ENCODE results near the gene IFT88. TPM values are rescaled to one million over a fixed set of nuclear protein-coding genes. Genes with fewer than 3 reads are reported as not detected.

IFT88 gene
- total RNA-seq, 1 experiment from 2014 or later: 19.4 TPM

DNA sequence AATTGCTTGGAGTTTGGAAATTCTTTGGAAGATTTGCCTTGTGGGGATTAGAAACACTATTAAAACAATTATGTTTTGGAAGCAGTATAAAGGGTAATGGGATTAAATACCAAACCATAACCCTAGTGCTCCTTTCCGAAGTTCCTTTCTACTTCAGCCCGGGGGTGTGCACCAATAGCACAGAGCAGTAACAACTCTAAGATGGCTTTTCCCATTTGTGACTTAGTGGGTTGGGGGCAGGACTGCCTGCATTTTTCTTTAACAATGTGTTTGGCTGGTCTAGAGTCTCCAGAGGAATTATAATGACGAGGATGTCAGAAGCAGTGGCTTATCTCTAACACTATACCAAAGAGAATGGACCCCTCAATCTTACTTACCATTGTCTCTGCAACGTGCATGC is 124.7 kb downstream of the IFT88 start:
- Histone ChIP-seq H3K27me3 (replicated peaks; ENCODE audit: insufficient read depth, low read depth, low read length, poor library complexity) (no peaks in the 10 kb centered on the region), H3K27ac (ENCODE audit: low read depth, low read length, poor library complexity, severe bottlenecking) (no peak overlapping the region), H3K36me3 (ENCODE audit: insufficient read depth, low read length, poor library complexity, severe bottlenecking) (no peaks in the 10 kb centered on the region), H3K4me1 (ENCODE audit: insufficient read depth, low read length, poor library complexity, severe bottlenecking) (no peaks in the 10 kb centered on the region), H3K4me3 (ENCODE audit: low read depth, low read length, poor library complexity, severe bottlenecking) (no peak overlapping the region), H3K9me3 (ENCODE audit: low read depth, low read length, poor library complexity, severe bottlenecking) (no peaks in the 10 kb centered on the region)
- no TSS peak for BruUV-seq (replicated peaks)
- ChIA-PET POLR2A (ENCODE audit: low non-redundant PET) (no interaction called here), CTCF (no interaction called here)
- TF ChIP-seq, protein P1, sequence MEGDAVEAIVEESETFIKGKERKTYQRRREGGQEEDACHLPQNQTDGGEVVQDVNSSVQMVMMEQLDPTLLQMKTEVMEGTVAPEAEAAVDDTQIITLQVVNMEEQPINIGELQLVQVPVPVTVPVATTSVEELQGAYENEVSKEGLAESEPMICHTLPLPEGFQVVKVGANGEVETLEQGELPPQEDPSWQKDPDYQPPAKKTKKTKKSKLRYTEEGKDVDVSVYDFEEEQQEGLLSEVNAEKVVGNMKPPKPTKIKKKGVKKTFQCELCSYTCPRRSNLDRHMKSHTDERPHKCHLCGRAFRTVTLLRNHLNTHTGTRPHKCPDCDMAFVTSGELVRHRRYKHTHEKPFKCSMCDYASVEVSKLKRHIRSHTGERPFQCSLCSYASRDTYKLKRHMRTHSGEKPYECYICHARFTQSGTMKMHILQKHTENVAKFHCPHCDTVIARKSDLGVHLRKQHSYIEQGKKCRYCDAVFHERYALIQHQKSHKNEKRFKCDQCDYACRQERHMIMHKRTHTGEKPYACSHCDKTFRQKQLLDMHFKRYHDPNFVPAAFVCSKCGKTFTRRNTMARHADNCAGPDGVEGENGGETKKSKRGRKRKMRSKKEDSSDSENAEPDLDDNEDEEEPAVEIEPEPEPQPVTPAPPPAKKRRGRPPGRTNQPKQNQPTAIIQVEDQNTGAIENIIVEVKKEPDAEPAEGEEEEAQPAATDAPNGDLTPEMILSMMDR (conservative IDR thresholded peaks at IDR 0.05; ENCODE audit: low read depth, low read length): no peak
- TF ChIP-seq EZH2 (IDR thresholded peaks at IDR 0.05; ENCODE audit: borderline replicate concordance, low read depth, low read length, poor library complexity, severe bottlenecking): no peak
- intact Hi-C loops (cut with micrococcal nuclease; ENCODE audit: unreplicated experiment): no loop called here
- DNase-seq (ENCODE audit: low spot score): no peak

DNA sequence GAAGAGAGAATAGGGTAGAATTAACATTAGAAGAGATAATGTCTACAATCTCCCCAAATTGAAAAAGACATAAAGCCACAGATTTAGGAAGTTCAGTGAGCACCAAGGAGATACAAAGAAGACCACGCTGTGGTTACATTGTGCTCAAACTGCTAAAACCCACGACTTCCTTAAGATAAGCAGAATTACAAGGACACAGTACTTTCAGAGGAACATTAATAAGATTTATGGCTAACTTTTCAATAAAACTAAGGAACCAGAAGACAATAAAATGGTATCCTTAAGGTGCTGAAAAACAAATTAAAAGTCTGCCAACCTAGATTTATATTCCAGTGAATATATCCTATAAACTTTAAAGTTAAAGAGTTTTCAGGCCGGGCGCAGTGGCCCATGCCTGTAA is 129.1 kb downstream of the IFT88 start:
- no peaks in the 10 kb centered on the region for H3K27me3 ChIP-seq (replicated peaks; ENCODE audit: insufficient read depth, low read depth, low read length, poor library complexity)
- H3K27ac ChIP-seq (ENCODE audit: low read depth, low read length, poor library complexity, severe bottlenecking): no peak overlapping the region
- TF ChIP-seq, protein P1 (conservative IDR thresholded peaks at IDR 0.05; ENCODE audit: low read depth, low read length): no peak
- TF ChIP-seq EZH2 (IDR thresholded peaks at IDR 0.05; ENCODE audit: borderline replicate concordance, low read depth, low read length, poor library complexity, severe bottlenecking): no peak
- ChIA-PET POLR2A (ENCODE audit: low non-redundant PET) (no interaction called here), CTCF (no interaction called here)
- no peaks in the 10 kb centered on the region for H3K4me1 ChIP-seq (ENCODE audit: insufficient read depth, low read length, poor library complexity, severe bottlenecking)
- no peak overlapping the region for H3K4me3 ChIP-seq (ENCODE audit: low read depth, low read length, poor library complexity, severe bottlenecking)
- H3K9me3 ChIP-seq (ENCODE audit: low read depth, low read length, poor library complexity, severe bottlenecking): no peaks in the 10 kb centered on the region
- DNase-seq (ENCODE audit: low spot score): peak; percentile 59
- no TSS peak for BruUV-seq (replicated peaks)
- intact Hi-C loops (cut with micrococcal nuclease; ENCODE audit: unreplicated experiment): no loop called here
- H3K36me3 ChIP-seq (ENCODE audit: insufficient read depth, low read length, poor library complexity, severe bottlenecking): no peaks in the 10 kb centered on the region

DNA sequence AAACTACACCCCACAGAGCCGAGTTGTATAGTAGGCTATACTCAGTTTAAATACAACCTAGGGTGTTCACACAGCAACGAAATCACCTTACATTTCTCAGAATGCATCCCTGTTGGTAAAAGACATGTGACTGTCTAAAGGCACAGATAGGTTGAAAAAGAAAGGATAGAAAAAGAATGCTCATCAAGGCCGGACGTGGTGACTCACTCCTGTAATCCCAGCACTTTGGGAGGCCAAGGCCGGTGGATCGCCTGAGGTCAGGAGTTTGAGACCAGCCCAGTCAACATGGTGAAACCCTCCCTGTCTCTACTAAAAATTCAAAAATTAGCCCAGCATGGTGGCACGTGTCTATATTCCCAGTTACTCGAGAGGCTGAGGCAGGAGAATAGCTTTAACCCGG is 132.8 kb downstream of the IFT88 start:
- Histone ChIP-seq H3K9me3 (ENCODE audit: low read depth, low read length, poor library complexity, severe bottlenecking) (no peaks in the 10 kb centered on the region), H3K4me3 (ENCODE audit: low read depth, low read length, poor library complexity, severe bottlenecking) (no peak overlapping the region), H3K27me3 (replicated peaks; ENCODE audit: insufficient read depth, low read depth, low read length, poor library complexity) (no peaks in the 10 kb centered on the region), H3K27ac (ENCODE audit: low read depth, low read length, poor library complexity, severe bottlenecking) (no peak overlapping the region), H3K4me1 (ENCODE audit: insufficient read depth, low read length, poor library complexity, severe bottlenecking) (peaks cover 8% of the 10 kb centered on the region), H3K36me3 (ENCODE audit: insufficient read depth, low read length, poor library complexity, severe bottlenecking) (no peaks in the 10 kb centered on the region)
- DNase-seq (ENCODE audit: low spot score): no peak
- BruUV-seq (replicated peaks): no TSS peak
- ChIA-PET CTCF (no interaction called here), POLR2A (ENCODE audit: low non-redundant PET) (no interaction called here)
- intact Hi-C loops (cut with micrococcal nuclease; ENCODE audit: unreplicated experiment): loop anchor here (5.0 kb wide), 1 partner anchor 202 kb away; no protein-coding TSS in a partner anchor
- TF ChIP-seq, protein P1 (conservative IDR thresholded peaks at IDR 0.05; ENCODE audit: low read depth, low read length): no peak
- no peak for TF ChIP-seq EZH2 (IDR thresholded peaks at IDR 0.05; ENCODE audit: borderline replicate concordance, low read depth, low read length, poor library complexity, severe bottlenecking)
